ENCODE data around the gene ABCB11.

The ABCB11 gene

GRCh38 chr2:168926621-168927386 lies 104.3 kb downstream of the ABCB11 start:
- TF ChIP-seq, protein P1, sequence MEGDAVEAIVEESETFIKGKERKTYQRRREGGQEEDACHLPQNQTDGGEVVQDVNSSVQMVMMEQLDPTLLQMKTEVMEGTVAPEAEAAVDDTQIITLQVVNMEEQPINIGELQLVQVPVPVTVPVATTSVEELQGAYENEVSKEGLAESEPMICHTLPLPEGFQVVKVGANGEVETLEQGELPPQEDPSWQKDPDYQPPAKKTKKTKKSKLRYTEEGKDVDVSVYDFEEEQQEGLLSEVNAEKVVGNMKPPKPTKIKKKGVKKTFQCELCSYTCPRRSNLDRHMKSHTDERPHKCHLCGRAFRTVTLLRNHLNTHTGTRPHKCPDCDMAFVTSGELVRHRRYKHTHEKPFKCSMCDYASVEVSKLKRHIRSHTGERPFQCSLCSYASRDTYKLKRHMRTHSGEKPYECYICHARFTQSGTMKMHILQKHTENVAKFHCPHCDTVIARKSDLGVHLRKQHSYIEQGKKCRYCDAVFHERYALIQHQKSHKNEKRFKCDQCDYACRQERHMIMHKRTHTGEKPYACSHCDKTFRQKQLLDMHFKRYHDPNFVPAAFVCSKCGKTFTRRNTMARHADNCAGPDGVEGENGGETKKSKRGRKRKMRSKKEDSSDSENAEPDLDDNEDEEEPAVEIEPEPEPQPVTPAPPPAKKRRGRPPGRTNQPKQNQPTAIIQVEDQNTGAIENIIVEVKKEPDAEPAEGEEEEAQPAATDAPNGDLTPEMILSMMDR (IDR thresholded peaks at IDR 0.05; ENCODE audit: low read depth, low read length) = no peak
- H3K4me3 ChIP-seq (ENCODE audit: low read depth, low read length) = no peak overlapping the region
- in situ Hi-C loops (cut with HindIII; ENCODE audit: low sequenced_read_pairs) = no loop called here
- no peak for DNase-seq (ENCODE audit: low read depth, low spot score)

GRCh38 chr2:168920504-168921157 lies 110.5 kb downstream of the ABCB11 start:
- DNase-seq (ENCODE audit: low read depth, low spot score) = peak; percentile 36
- in situ Hi-C loops (cut with HindIII; ENCODE audit: low sequenced_read_pairs) = no loop called here
- H3K4me3 ChIP-seq (ENCODE audit: low read depth, low read length) = no peak overlapping the region
- TF ChIP-seq, protein P1 (IDR thresholded peaks at IDR 0.05; ENCODE audit: low read depth, low read length) = peak; percentile 45

- in situ Hi-C loops (cut with HindIII; ENCODE audit: low sequenced_read_pairs) = no loop called here
- TF ChIP-seq, protein P1 (IDR thresholded peaks at IDR 0.05; ENCODE audit: low read depth, low read length) = no peak
- no peak overlapping the region for H3K4me3 ChIP-seq (ENCODE audit: low read depth, low read length)
- no peak for DNase-seq (ENCODE audit: low read depth, low spot score)
Measured at GRCh38 chr2:168916331-168916675, 114.8 kb downstream of the ABCB11 start.

GRCh38 chr2:168915441-168916330 lies 115.4 kb downstream of the ABCB11 start:
- no peak for DNase-seq (ENCODE audit: low read depth, low spot score)
- in situ Hi-C loops (cut with HindIII; ENCODE audit: low sequenced_read_pairs) = no loop called here
- TF ChIP-seq, protein P1 (IDR thresholded peaks at IDR 0.05; ENCODE audit: low read depth, low read length) = no peak
- no peak overlapping the region for H3K4me3 ChIP-seq (ENCODE audit: low read depth, low read length)

DNA sequence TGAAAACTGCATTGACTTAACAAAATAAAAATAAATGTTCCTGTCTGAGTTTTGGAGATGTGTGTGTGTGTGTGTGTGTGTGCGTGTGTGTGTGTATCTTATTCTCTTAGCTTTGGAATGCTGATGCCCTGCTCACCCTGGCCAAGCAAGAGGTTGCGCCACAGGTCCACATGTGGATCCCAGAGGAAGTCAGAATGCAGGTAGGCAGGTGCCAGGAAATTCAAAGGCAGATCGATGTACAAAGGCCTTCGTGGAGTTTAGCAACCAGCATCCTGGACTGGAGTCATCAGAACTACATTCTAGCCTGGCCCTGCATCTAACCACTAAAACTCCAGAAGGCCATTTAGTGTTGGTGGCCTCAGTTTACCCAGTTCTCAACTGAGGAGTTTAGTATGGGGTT lies 117.6 kb downstream of the ABCB11 start:
- TF ChIP-seq, protein P1 (IDR thresholded peaks at IDR 0.05; ENCODE audit: low read depth, low read length) = no peak
- DNase-seq (ENCODE audit: low read depth, low spot score) = no peak
- H3K4me3 ChIP-seq (ENCODE audit: low read depth, low read length) = no peak overlapping the region
- in situ Hi-C loops (cut with HindIII; ENCODE audit: low sequenced_read_pairs) = no loop called here

GRCh38 chr2:168912901-168913369 lies 118.2 kb downstream of the ABCB11 start:
- TF ChIP-seq, protein P1 (IDR thresholded peaks at IDR 0.05; ENCODE audit: low read depth, low read length) = no peak
- in situ Hi-C loops (cut with HindIII; ENCODE audit: low sequenced_read_pairs) = no loop called here
- peak overlapping the region; percentile 30 for H3K4me3 ChIP-seq (ENCODE audit: low read depth, low read length)
- DNase-seq (ENCODE audit: low read depth, low spot score) = no peak
